Measurements from ENCODE around the gene CANT1. TPM values are rescaled to one million over a fixed set of nuclear protein-coding genes. Genes with fewer than 3 reads are reported as not detected.
A peak's percentile ranks its signal among the peaks of the same experiment; 100 is the strongest.

Gene CANT1
- total and polyA plus RNA-seq, 2 of the 13 experiments (the other 11 are each of a cell fraction or from before 2014, with no cell fraction given), result 34.1 to 42.1 TPM

DNA sequence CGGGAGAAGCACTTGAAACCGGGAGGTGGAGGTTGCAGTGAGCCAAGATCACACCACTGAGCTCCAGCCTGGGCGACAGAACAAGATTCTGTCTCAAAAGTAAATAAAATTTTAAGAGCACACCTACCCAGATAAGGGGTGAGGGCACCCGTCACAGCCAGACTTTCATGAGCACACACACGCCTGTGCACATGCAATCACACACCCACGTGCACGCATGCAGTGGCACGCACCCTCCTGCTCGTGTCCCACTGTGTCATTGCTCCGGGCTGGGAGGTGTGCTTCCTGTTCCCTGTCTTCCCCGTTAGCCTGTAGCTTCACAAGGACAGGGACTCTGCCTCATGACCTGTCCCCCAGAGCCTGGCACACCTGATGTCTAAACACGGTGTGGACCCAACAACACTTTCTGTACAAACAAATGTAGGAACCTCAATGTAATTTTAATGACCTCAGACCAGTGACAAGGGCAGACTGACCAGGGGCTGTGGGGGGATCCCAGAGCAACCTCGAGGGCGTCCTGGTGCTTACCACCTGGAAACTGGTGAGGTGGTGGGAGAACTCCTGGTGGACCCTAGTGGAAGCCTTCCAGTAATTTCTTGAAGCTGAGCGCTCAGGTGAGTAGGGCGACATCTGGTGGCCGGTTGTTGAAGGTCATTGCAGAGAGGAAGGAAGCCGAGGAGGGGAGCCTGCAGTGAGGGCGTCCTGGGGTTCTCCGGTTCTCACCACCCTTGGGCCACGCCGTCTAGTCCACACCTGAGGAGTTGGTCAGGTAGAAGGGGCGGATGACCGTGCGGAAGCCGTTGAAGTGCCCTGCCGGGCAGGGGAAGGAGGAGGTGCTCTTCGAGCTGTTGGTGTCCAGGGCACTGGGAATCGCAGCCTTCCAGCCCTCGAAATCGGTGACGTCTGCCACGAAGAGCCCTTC lies 38.5 kb downstream of the CANT1 start (continued):
- TF ChIP-seq, protein P1, sequence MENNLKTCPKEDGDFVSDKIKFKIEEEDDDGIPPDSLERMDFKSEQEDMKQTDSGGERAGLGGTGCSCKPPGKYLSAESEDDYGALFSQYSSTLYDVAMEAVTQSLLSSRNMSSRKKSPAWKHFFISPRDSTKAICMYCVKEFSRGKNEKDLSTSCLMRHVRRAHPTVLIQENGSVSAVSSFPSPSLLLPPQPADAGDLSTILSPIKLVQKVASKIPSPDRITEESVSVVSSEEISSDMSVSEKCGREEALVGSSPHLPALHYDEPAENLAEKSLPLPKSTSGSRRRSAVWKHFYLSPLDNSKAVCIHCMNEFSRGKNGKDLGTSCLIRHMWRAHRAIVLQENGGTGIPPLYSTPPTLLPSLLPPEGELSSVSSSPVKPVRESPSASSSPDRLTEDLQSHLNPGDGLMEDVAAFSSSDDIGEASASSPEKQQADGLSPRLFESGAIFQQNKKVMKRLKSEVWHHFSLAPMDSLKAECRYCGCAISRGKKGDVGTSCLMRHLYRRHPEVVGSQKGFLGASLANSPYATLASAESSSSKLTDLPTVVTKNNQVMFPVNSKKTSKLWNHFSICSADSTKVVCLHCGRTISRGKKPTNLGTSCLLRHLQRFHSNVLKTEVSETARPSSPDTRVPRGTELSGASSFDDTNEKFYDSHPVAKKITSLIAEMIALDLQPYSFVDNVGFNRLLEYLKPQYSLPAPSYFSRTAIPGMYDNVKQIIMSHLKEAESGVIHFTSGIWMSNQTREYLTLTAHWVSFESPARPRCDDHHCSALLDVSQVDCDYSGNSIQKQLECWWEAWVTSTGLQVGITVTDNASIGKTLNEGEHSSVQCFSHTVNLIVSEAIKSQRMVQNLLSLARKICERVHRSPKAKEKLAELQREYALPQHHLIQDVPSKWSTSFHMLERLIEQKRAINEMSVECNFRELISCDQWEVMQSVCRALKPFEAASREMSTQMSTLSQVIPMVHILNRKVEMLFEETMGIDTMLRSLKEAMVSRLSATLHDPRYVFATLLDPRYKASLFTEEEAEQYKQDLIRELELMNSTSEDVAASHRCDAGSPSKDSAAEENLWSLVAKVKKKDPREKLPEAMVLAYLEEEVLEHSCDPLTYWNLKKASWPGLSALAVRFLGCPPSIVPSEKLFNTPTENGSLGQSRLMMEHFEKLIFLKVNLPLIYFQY (CRISPR knock-in tag; IDR thresholded peaks at IDR 0.05; ENCODE audit: borderline replicate concordance), result 0 out of 2 replicates have a peak, but pooled peaks have one; percentile 41
- TF ChIP-seq ZNF569 (CRISPR knock-in tag; IDR thresholded peaks at IDR 0.05; ENCODE audit: borderline replicate concordance) (no peak), BORCS8-MEF2B (CRISPR knock-in tag; IDR thresholded peaks at IDR 0.05) (peak; percentile 26; the same call in 1 of the 2 replicates), JUN (CRISPR knock-in tag; IDR thresholded peaks at IDR 0.05) (no peak), ZNF264 (CRISPR knock-in tag; IDR thresholded peaks at IDR 0.05) (no peak), ZFAT (CRISPR knock-in tag; conservative IDR thresholded peaks at IDR 0.05) (no peak), SAFB2 (CRISPR knock-in tag; IDR thresholded peaks at IDR 0.05; ENCODE audit: borderline replicate concordance, low read depth) (peak; percentile 62; the same call in 1 of the 2 replicates), TEAD3 (CRISPR knock-in tag; optimal IDR thresholded peaks at IDR 0.05; ENCODE audit: borderline replicate concordance) (no peak), ZBTB7B (CRISPR knock-in tag; IDR thresholded peaks at IDR 0.05) (0 out of 2 replicates have a peak, but pooled peaks have one; percentile 41), STAT5B (CRISPR knock-in tag; IDR thresholded peaks at IDR 0.05) (no peak), SPEN (CRISPR knock-in tag; IDR thresholded peaks at IDR 0.05; ENCODE audit: low read depth) (0 out of 2 replicates have a peak, but pooled peaks have one; percentile 26), RFXAP (CRISPR knock-in tag; IDR thresholded peaks at IDR 0.05; ENCODE audit: borderline replicate concordance) (no peak), MBD4 (IDR thresholded peaks at IDR 0.05; ENCODE audit: borderline replicate concordance, low read length) (no peak)
- TF ChIP-seq, protein P2, sequence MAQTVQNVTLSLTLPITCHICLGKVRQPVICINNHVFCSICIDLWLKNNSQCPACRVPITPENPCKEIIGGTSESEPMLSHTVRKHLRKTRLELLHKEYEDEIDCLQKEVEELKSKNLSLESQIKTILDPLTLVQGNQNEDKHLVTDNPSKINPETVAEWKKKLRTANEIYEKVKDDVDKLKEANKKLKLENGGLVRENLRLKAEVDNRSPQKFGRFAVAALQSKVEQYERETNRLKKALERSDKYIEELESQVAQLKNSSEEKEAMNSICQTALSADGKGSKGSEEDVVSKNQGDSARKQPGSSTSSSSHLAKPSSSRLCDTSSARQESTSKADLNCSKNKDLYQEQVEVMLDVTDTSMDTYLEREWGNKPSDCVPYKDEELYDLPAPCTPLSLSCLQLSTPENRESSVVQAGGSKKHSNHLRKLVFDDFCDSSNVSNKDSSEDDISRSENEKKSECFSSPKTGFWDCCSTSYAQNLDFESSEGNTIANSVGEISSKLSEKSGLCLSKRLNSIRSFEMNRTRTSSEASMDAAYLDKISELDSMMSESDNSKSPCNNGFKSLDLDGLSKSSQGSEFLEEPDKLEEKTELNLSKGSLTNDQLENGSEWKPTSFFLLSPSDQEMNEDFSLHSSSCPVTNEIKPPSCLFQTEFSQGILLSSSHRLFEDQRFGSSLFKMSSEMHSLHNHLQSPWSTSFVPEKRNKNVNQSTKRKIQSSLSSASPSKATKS (CRISPR knock-in tag; IDR thresholded peaks at IDR 0.05), result no peak
- TF ChIP-seq, protein P3, sequence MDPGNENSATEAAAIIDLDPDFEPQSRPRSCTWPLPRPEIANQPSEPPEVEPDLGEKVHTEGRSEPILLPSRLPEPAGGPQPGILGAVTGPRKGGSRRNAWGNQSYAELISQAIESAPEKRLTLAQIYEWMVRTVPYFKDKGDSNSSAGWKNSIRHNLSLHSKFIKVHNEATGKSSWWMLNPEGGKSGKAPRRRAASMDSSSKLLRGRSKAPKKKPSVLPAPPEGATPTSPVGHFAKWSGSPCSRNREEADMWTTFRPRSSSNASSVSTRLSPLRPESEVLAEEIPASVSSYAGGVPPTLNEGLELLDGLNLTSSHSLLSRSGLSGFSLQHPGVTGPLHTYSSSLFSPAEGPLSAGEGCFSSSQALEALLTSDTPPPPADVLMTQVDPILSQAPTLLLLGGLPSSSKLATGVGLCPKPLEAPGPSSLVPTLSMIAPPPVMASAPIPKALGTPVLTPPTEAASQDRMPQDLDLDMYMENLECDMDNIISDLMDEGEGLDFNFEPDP (CRISPR knock-in tag; conservative IDR thresholded peaks at IDR 0.05), result no peak
- TF ChIP-seq, protein P4, sequence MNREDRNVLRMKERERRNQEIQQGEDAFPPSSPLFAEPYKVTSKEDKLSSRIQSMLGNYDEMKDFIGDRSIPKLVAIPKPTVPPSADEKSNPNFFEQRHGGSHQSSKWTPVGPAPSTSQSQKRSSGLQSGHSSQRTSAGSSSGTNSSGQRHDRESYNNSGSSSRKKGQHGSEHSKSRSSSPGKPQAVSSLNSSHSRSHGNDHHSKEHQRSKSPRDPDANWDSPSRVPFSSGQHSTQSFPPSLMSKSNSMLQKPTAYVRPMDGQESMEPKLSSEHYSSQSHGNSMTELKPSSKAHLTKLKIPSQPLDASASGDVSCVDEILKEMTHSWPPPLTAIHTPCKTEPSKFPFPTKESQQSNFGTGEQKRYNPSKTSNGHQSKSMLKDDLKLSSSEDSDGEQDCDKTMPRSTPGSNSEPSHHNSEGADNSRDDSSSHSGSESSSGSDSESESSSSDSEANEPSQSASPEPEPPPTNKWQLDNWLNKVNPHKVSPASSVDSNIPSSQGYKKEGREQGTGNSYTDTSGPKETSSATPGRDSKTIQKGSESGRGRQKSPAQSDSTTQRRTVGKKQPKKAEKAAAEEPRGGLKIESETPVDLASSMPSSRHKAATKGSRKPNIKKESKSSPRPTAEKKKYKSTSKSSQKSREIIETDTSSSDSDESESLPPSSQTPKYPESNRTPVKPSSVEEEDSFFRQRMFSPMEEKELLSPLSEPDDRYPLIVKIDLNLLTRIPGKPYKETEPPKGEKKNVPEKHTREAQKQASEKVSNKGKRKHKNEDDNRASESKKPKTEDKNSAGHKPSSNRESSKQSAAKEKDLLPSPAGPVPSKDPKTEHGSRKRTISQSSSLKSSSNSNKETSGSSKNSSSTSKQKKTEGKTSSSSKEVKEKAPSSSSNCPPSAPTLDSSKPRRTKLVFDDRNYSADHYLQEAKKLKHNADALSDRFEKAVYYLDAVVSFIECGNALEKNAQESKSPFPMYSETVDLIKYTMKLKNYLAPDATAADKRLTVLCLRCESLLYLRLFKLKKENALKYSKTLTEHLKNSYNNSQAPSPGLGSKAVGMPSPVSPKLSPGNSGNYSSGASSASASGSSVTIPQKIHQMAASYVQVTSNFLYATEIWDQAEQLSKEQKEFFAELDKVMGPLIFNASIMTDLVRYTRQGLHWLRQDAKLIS (CRISPR knock-in tag; IDR thresholded peaks at IDR 0.05), result no peak
